Left lung (tissue), 10 donors: ENCODE measurements around the gene KRTAP4-1. TPM values are rescaled to one million over a fixed set of nuclear protein-coding genes. Genes with fewer than 3 reads are reported as not detected.
"Not testable (repeated sequence)": the region's sequence is repeated elsewhere in the genome, so short reads cannot be mapped to it uniquely, and the experiment has no call there.

Experiments
- ATAC-seq: fragments of 200-7000 bp; cut with Tn5 transposase; one replicate; pipeline ENCODE4 v1.9.1; 2020; ENCODE audit warnings: moderate library complexity
- DNase-seq, 4 donors: peaks; one replicate each; pipeline ENCODE4 v3.0.0-alpha.2; 2013 to 2020
- H3K27ac ChIP-seq, 2 donors: fragments of 200-600 bp; sonication (generic) in 1 of 2; one replicate each; pipeline versions ENCODE4 v1.5.0 to v1.8.0; 2020 to 2021
- H3K27me3 ChIP-seq, 2 donors: fragments of 200-600 bp; sonication (generic) in 1 of 2; one replicate each; pipeline versions ENCODE4 v1.5.0 to v1.8.0; 2020 to 2021
- H3K36me3 ChIP-seq, 2 donors: fragments of 200-600 bp; sonication (generic) in 1 of 2; one replicate each; pipeline versions ENCODE4 v1.5.0 to v1.8.0; 2020 to 2021
- H3K4me1 ChIP-seq, 2 donors: fragments of 200-600 bp; one replicate each; pipeline ENCODE4 v1.8.0; 2021
- H3K4me3 ChIP-seq, 2 donors: fragments of 200-600 bp; sonication (generic) in 1 of 2; one replicate each; pipeline versions ENCODE4 v1.5.0 to v1.8.0; 2020 to 2021; ENCODE audit warnings: mild to moderate bottlenecking in 1 of 2
- H3K9me3 ChIP-seq, 2 donors: fragments of 200-600 bp; sonication (generic) in 1 of 2; one replicate each; pipeline versions ENCODE4 v1.5.0 to v1.8.0; 2020 to 2021
- intact Hi-C, 2 donors: fragments of 100-400 bp; cut with DNase I; formaldehyde crosslinking; loops; one replicate each; pipeline versions ENCODE4 v1.11.2 to v1.14.2; 2022
- polyA plus RNA-seq, 6 donors: library from polyadenylated mRNA; unstranded; fragments of 120-200 nt; gene quantifications; one replicate each; pipeline ENCODE4 v1.2.1, GENCODE V29; 2013; ENCODE audit not compliant: insufficient read length in 6 of 6
- total RNA-seq, 2 donors: library from RNA; stranded (reverse); fragmentation: NEBNext Ultra II Directional; extraction: Animal tissue kit (Norgen Biotek cat#: 25700); gene quantifications; one replicate each; pipeline ENCODE4 v1.2.1, GENCODE V29; 2021
- TF ChIP-seq, protein P1 (sequence below), 2 donors: fragments of 200-600 bp; sonication (generic) in 1 of 2; IDR thresholded peaks; one replicate each; pipeline versions ENCODE4 v1.5.0 to v1.8.0; 2021; ENCODE audit warnings: antibody characterized with exemption in 2 of 2
- donor health status: DM: no; HTN: yes; CAD: no.
- donor health status: DM: no; HTN: no; CAD: no.

KRTAP4-1 gene
- total and polyA plus RNA-seq, 8 donors = not detected

DNA sequence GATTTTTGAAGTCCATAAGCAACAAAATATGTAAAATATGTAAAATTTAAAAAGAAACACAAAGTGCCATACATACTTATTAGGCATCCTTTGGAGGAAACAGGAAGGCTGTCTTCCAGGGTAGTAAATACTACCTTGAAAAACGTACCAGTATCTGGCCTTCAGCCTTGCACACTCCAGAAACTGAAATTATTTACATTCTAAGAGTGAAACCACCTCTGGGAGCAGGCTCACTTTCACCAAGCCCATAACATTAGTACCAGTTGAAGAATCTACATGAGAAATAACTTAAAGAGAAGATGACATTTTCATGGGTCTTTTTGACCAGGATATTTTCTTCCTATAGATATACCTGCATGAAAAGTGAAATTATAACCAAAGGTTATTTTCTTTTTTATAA, 11.4 kb upstream of the KRTAP4-1 start:
- intact Hi-C loops = no loop called here
- no peak for DNase-seq
- Histone ChIP-seq H3K4me3 (no peak overlapping the region), H3K4me1 (no peaks in the 10 kb centered on the region), H3K36me3 (no peaks in the 10 kb centered on the region), H3K27ac (no peak overlapping the region), H3K27me3 (no peaks in the 10 kb centered on the region), H3K9me3 (peaks cover 0 to 5% of the 10 kb centered on the region in 2 donors)
- no peak for ATAC-seq
- TF ChIP-seq, protein P1, sequence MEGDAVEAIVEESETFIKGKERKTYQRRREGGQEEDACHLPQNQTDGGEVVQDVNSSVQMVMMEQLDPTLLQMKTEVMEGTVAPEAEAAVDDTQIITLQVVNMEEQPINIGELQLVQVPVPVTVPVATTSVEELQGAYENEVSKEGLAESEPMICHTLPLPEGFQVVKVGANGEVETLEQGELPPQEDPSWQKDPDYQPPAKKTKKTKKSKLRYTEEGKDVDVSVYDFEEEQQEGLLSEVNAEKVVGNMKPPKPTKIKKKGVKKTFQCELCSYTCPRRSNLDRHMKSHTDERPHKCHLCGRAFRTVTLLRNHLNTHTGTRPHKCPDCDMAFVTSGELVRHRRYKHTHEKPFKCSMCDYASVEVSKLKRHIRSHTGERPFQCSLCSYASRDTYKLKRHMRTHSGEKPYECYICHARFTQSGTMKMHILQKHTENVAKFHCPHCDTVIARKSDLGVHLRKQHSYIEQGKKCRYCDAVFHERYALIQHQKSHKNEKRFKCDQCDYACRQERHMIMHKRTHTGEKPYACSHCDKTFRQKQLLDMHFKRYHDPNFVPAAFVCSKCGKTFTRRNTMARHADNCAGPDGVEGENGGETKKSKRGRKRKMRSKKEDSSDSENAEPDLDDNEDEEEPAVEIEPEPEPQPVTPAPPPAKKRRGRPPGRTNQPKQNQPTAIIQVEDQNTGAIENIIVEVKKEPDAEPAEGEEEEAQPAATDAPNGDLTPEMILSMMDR (IDR thresholded peaks at IDR 0.05) = no peak

DNA sequence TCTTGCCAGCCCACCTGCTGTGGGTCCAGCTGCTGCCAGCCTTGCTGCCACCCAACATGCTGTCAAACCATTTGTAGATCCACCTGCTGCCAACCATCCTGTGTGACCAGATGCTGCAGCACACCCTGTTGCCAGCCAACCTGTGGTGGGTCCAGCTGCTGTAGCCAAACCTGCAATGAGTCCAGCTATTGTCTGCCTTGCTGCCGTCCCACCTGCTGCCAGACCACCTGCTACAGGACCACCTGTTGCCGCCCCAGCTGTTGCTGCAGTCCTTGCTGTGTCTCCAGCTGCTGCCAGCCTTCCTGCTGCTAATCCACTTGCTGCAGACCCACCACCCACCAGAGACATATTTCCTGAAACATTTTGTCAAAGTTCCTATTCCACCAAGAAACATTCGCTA, 5.6 kb upstream of the KRTAP4-1 start:
- Histone ChIP-seq H3K36me3 (no peaks in the 10 kb centered on the region), H3K27me3 (peaks cover 0 to 18% of the 10 kb centered on the region in 2 donors), H3K27ac (no peak overlapping the region), H3K4me3 (no peak overlapping the region), H3K4me1 (no peaks in the 10 kb centered on the region), H3K9me3 (no peaks in the 10 kb centered on the region)
- TF ChIP-seq, protein P1 (IDR thresholded peaks at IDR 0.05) = no peak
- ATAC-seq (no peak), DNase-seq (no peak)
- intact Hi-C loops = no loop called here

DNA sequence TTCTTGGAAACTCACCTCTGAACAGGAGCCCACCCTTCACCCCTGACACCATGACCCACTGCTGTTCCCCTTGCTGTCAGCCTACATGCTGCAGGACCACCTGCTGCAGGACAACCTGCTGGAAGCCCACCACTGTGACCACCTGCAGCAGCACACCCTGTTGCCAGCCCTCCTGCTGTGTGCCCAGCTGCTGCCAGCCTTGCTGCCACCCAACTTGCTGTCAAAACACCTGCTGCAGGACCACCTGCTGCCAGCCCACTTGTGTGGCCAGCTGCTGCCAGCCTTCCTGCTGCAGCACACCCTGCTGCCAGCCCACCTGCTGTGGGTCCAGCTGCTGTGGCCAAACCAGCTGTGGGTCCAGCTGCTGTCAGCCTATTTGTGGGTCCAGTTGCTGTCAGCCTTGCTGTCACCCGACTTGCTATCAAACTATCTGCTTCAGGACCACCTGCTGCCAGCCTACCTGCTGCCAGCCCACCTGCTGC, 5.2 kb upstream of the KRTAP4-1 start, which contains the start of gene KRTAP9-1:
TSS of gene KRTAP9-1 (plus strand) at position 51 of the 482 bp plus-strand sequence. CDS start at position 51, 0 bp downstream.
- H3K9me3 ChIP-seq, H3K4me3 ChIP-seq, H3K36me3 ChIP-seq, ATAC-seq, H3K4me1 ChIP-seq, intact Hi-C loops, H3K27ac ChIP-seq, DNase-seq: not testable (repeated sequence)
- peaks cover 0 to 18% of the 10 kb centered on the region in 2 donors for H3K27me3 ChIP-seq

DNA sequence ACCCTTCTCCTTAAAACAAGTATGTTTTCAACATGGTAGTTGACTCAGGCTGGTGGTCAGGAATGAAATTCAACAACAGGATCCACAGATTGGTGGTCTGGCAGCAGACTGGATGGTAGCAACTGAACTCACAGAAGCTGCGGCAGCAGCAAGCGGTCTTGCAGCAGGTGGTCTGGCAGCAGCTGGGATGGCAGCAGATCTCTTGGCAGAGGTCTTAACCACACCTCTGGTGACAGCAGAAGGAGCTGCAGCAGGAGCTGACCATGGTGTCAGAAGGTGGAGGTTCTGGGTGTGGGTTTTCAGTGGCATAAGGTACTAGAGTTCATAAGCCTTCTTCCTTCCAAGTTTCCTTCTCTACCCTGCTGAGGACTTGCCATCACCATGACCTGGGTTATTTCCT, 2.2 kb upstream of the KRTAP4-1 start:
- TF ChIP-seq, protein P1 (IDR thresholded peaks at IDR 0.05) = no peak
- H3K4me3 ChIP-seq = no peak overlapping the region

DNA sequence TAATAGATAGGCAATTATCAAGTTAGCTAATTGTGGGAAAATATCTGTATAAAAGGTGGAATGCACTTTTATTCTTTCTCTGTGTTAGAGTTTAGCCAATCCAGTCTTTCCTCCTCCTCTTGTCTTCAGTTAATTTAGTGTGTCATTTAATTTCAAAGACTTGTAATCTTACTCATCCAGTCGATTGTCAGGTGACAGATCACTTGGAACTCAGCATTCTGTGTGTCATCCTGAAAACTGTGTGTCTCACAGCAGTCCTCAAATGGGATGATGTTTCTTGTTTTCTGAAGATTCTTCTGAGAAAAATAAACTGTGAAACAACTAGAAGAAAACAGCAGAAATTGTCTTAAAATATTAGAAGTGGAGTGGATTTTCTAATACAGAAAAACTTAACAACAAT, 290 bp upstream of the KRTAP4-1 start:
- TF ChIP-seq, protein P1 (IDR thresholded peaks at IDR 0.05) = no peak
- no peak overlapping the region for H3K4me3 ChIP-seq
- no peaks in the 10 kb centered on the region for H3K9me3 ChIP-seq
- H3K27ac ChIP-seq = no peak overlapping the region
- peaks cover 0 to 13% of the 10 kb centered on the region in 2 donors for H3K27me3 ChIP-seq
- no peaks in the 10 kb centered on the region for H3K4me1 ChIP-seq
- ATAC-seq (no peak), DNase-seq (no peak)
- H3K36me3 ChIP-seq = no peaks in the 10 kb centered on the region
- intact Hi-C loops = no loop called here

More for the DNA sequence above, 2.2 kb upstream of the KRTAP4-1 start:
- intact Hi-C loops = no loop called here
- Histone ChIP-seq H3K27ac (no peak overlapping the region), H3K4me1 (no peaks in the 10 kb centered on the region), H3K9me3 (no peaks in the 10 kb centered on the region), H3K27me3 (peaks cover 0 to 18% of the 10 kb centered on the region in 2 donors), H3K36me3 (no peaks in the 10 kb centered on the region)
- DNase-seq (peak in 1 of 4 donors; percentile 43), ATAC-seq (no peak)
